GM12873 (cell line): ENCODE data around the gene LUC7L3.

ENCODE experiments used
- TF ChIP-seq, protein P1 (sequence below): IDR thresholded peaks from 2 replicates; pipeline ENCODE4 v1.5.1; 2012; ENCODE audit warnings: low read depth, mild to moderate bottlenecking, moderate library complexity, low read length, control low read depth; ENCODE audit not compliant: insufficient read depth; ENCODE audit errors: missing control alignments

Gene LUC7L3

DNA sequence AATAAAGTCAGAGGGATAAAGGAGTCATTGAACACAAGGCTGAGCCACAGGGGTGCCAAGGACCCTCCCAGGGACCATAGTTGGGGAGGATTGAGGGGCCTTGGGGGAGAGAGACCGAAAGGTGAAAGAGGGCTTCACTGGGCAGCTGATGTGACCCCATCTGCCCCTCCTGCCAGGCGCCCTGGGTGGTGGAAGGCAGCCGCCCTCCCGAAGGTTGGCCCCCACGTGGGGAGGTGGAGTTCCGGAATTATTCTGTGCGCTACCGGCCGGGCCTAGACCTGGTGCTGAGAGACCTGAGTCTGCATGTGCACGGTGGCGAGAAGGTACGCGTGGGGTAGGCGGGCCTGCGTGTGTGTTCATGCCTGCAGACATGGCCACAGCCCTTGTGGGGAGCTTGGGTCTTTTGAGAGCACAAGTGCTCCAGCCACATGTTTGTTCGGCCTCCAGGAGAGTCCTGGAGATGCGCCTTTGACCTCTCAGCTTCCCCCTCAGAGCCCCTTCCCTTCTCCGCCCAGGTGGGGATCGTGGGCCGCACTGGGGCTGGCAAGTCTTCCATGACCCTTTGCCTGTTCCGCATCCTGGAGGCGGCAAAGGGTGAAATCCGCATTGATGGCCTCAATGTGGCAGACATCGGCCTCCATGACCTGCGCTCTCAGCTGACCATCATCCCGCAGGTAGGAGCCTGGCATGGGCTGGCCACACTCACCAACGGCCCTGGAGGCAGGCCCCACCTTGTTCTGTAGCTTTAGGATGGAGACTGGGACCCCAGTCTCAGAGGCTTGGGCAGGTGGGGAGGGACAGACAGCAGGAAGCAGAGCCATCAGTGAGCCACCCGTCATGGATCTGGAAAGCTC, 35.7 kb upstream of the LUC7L3 start:
- TF ChIP-seq, protein P1, sequence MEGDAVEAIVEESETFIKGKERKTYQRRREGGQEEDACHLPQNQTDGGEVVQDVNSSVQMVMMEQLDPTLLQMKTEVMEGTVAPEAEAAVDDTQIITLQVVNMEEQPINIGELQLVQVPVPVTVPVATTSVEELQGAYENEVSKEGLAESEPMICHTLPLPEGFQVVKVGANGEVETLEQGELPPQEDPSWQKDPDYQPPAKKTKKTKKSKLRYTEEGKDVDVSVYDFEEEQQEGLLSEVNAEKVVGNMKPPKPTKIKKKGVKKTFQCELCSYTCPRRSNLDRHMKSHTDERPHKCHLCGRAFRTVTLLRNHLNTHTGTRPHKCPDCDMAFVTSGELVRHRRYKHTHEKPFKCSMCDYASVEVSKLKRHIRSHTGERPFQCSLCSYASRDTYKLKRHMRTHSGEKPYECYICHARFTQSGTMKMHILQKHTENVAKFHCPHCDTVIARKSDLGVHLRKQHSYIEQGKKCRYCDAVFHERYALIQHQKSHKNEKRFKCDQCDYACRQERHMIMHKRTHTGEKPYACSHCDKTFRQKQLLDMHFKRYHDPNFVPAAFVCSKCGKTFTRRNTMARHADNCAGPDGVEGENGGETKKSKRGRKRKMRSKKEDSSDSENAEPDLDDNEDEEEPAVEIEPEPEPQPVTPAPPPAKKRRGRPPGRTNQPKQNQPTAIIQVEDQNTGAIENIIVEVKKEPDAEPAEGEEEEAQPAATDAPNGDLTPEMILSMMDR: no peak

DNA sequence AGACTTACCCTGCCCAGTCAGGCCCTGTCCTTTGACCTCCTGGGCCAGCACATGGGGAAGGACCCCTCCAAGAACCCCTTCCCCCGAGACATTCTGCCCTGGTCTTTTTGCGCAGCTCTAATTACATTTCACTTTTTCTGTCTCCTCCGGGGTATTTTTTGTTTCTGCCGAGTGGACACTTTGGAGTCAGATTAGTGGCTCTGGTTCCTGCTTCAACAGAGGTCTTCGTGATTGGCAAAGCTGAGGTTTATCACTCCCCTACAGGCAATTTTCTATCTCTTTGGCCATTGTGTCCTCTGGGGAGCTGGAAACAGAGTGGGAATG, 35.2 kb upstream of the LUC7L3 start:
- TF ChIP-seq, protein P1: no peak

DNA sequence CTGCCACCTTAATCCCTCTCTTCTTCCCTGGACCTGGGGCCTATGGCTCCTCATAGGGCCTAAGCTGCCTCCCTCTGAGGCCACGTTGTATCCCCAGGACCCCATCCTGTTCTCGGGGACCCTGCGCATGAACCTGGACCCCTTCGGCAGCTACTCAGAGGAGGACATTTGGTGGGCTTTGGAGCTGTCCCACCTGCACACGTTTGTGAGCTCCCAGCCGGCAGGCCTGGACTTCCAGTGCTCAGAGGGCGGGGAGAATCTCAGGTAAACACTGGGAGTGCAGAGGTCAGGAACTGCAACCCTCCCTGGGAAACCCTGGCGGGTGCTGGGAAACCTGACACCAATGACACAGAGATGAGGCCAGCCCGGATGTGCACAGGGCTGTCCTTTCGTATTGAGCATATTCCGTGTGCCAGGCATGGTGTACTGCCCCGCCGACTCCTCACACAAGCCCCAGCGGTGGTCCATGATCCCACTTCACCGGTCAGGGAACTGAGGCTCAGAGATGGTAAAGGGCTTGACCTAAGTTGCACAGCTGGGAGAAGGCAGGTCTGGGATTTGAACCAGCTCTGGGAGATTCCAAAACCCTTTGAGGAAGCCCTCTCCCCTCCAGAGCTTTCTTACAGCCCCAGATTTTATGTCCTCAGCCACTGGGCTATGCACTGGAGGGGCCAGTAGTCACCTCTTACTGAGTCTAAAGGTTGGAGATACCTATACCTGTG, 34.6 kb upstream of the LUC7L3 start:
- TF ChIP-seq, protein P1: no peak

DNA sequence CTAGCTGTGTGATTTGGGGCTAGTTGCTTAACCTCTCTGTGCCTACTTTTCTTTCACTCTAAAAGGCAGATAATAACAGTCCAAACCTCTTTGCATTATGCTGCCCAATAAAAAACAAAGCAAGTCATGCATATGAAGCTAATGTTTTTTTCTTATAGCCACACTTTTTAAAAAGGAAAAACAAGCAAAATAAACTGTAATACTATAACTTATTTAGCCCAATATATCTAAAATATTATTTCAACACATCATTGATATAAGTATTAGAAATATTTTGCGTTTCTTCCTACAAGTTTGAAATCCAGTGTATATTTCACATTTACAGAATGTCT, 34.1 kb upstream of the LUC7L3 start:
- TF ChIP-seq, protein P1: no peak

DNA sequence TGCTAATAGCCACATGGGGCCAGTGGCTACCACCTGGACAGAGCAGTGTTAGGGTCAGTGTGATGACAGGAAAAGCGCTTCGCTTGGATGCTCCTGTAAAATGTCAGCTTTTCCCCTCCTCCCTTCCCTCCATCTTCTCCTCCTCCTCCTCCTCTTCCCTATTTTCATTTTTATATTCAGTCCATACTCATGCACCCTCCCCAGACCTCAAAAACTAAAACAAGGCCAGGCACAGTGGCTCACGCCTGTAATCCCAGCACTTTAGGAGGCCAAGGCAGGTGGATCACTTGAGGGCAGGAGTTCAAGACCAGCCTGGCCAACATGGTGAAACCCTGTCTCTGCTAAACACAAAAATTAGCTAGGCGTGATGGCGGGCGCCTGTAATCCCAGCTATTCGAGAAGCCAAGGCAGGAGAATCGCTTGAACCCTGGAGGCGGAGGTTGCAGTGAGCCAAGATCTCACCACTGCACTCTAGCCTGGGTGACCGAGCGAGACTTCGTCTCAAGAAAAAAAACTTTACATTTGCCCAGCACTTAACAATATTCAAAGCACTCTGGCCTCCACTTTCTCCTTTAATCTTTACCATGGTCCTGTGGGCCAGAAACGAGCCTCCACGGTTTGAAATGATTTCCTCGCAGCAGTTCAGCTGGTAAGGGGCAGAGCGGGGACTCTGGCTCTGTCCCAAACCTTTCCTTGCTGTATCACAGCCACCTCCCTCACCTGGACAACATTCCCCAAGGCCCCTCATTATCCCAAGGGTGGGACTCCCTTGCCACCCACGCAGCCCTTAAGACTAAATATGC, 33.5 kb upstream of the LUC7L3 start:
- TF ChIP-seq, protein P1: no peak

DNA sequence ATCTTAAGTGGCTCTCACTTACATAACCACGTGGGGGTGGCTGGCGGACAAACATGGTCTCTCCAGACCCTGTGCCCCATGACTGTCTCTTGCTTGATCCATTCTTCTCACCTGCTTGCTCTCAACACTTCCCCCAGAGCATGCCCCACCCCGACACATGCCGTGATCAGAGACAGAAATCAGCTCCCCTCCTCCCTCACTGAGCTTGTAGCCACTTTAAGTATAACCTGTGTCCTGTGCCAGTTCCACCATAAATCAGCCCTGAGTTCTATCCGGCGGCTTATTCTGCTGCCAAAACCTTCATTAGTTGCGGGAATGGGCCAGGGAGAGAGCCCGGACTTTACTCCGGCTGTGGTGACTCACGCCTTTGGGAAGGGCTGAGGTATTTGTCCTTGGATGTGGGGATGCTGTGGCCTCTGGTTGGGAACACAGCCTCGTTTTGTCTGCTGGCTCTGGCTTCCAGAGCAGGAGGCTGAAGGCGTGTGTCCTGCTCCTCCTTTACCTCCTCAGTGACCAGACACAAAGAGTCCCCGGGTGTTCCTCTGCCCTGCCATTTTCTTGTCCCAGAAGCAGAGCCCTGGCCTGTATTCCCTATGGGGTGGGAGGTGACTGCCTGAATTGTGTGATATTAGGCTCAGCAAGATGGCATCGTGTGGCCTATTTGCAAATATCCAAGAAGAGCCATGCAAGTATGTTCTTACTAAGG, 32.8 kb upstream of the LUC7L3 start:
- TF ChIP-seq, protein P1: no peak
